ENCODE data around the gene PRKCH.

The PRKCH gene

DNA sequence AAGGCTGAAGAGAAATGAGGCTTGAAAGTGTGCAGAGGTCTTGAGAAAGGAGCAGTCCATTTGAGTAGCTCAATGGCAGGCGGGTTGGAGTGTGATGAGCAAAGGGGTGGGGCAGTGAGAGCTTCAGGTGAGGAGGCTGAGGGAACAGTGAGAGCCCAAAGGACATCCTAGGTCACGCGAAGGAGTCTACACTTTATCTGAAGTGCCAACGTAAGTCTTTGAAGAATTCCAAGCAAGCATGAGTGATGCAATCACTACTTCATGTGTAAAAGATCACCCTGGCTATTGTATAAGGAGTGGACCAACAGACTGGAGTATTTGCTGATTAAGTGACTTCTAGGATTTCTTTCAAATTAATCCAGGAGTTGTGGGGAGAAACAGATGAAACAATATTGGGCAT lies 214.1 kb downstream of the PRKCH start:
- H3K36me3 ChIP-seq (ENCODE audit: insufficient read depth, low read length), result no peaks in the 10 kb centered on the region
- no peak overlapping the region for H3K27ac ChIP-seq

GRCh38 chr14:61536661-61537562 lies 215.5 kb downstream of the PRKCH start:
- Histone ChIP-seq H3K27ac (no peak overlapping the region), H3K9ac (ENCODE audit: insufficient read length) (no peak overlapping the region), H3K4me3 (no peak overlapping the region), H3K36me3 (ENCODE audit: insufficient read depth, low read length) (no peaks in the 10 kb centered on the region), H3K9me3 (ENCODE audit: low read depth, low read length) (no peaks in the 10 kb centered on the region)
- DNase-seq (ENCODE audit: low read depth, low spot score), result no peak
- TF ChIP-seq FOXP2 (optimal IDR thresholded peaks at IDR 0.05; ENCODE audit: control extremely low read depth, extremely low read length, insufficient read depth) (no peak), POLR2AphosphoS5 (IDR thresholded peaks at IDR 0.05; ENCODE audit: borderline replicate concordance, low read depth, low read length) (no peak), EZH2 (IDR thresholded peaks at IDR 0.05) (no peak)

More for the DNA sequence above, 214.1 kb downstream of the PRKCH start:
- DNase-seq (ENCODE audit: low read depth, low spot score), result no peak
- no peak overlapping the region for H3K4me3 ChIP-seq
- TF ChIP-seq EZH2 (IDR thresholded peaks at IDR 0.05) (no peak), POLR2AphosphoS5 (IDR thresholded peaks at IDR 0.05; ENCODE audit: borderline replicate concordance, low read depth, low read length) (no peak), FOXP2 (optimal IDR thresholded peaks at IDR 0.05; ENCODE audit: control extremely low read depth, extremely low read length, insufficient read depth) (no peak)
- no peak overlapping the region for H3K9ac ChIP-seq (ENCODE audit: insufficient read length)
- no peaks in the 10 kb centered on the region for H3K9me3 ChIP-seq (ENCODE audit: low read depth, low read length)

GRCh38 chr14:61537563-61538463 lies 216.4 kb downstream of the PRKCH start:
- Histone ChIP-seq H3K9ac (ENCODE audit: insufficient read length) (no peak overlapping the region), H3K36me3 (ENCODE audit: insufficient read depth, low read length) (no peaks in the 10 kb centered on the region), H3K9me3 (ENCODE audit: low read depth, low read length) (no peaks in the 10 kb centered on the region), H3K27ac (no peak overlapping the region), H3K4me3 (no peak overlapping the region)
- TF ChIP-seq EZH2 (IDR thresholded peaks at IDR 0.05), result no peak
- TF ChIP-seq FOXP2 (optimal IDR thresholded peaks at IDR 0.05; ENCODE audit: control extremely low read depth, extremely low read length, insufficient read depth), result no peak
- no peak for TF ChIP-seq POLR2AphosphoS5 (IDR thresholded peaks at IDR 0.05; ENCODE audit: borderline replicate concordance, low read depth, low read length)
- DNase-seq (ENCODE audit: low read depth, low spot score), result no peak

- no peaks in the 10 kb centered on the region for H3K9me3 ChIP-seq (ENCODE audit: low read depth, low read length)
- H3K27ac ChIP-seq, result no peak overlapping the region
- H3K9ac ChIP-seq (ENCODE audit: insufficient read length), result no peak overlapping the region
- TF ChIP-seq EZH2 (IDR thresholded peaks at IDR 0.05), result no peak
- TF ChIP-seq POLR2AphosphoS5 (IDR thresholded peaks at IDR 0.05; ENCODE audit: borderline replicate concordance, low read depth, low read length), result no peak
- no peak for TF ChIP-seq FOXP2 (optimal IDR thresholded peaks at IDR 0.05; ENCODE audit: control extremely low read depth, extremely low read length, insufficient read depth)
- no peak for DNase-seq (ENCODE audit: low read depth, low spot score)
- H3K36me3 ChIP-seq (ENCODE audit: insufficient read depth, low read length), result no peaks in the 10 kb centered on the region
- no peak overlapping the region for H3K4me3 ChIP-seq
These were observed 217.2 kb downstream of the PRKCH start for GRCh38 chr14:61538464-61539022.

GRCh38 chr14:61539631-61540030 lies 218.3 kb downstream of the PRKCH start:
- H3K27ac ChIP-seq, result no peak overlapping the region
- no peak for TF ChIP-seq FOXP2 (optimal IDR thresholded peaks at IDR 0.05; ENCODE audit: control extremely low read depth, extremely low read length, insufficient read depth)
- TF ChIP-seq POLR2AphosphoS5 (IDR thresholded peaks at IDR 0.05; ENCODE audit: borderline replicate concordance, low read depth, low read length), result no peak
- no peak for TF ChIP-seq EZH2 (IDR thresholded peaks at IDR 0.05)
- no peak overlapping the region for H3K4me3 ChIP-seq
- no peak overlapping the region for H3K9ac ChIP-seq (ENCODE audit: insufficient read length)
- no peaks in the 10 kb centered on the region for H3K36me3 ChIP-seq (ENCODE audit: insufficient read depth, low read length)
- no peaks in the 10 kb centered on the region for H3K9me3 ChIP-seq (ENCODE audit: low read depth, low read length)
- no peak for DNase-seq (ENCODE audit: low read depth, low spot score)

- TF ChIP-seq FOXP2 (optimal IDR thresholded peaks at IDR 0.05; ENCODE audit: control extremely low read depth, extremely low read length, insufficient read depth) (no peak), EZH2 (IDR thresholded peaks at IDR 0.05) (no peak), POLR2AphosphoS5 (IDR thresholded peaks at IDR 0.05; ENCODE audit: borderline replicate concordance, low read depth, low read length) (no peak)
- no peaks in the 10 kb centered on the region for H3K36me3 ChIP-seq (ENCODE audit: insufficient read depth, low read length)
- H3K27ac ChIP-seq, result no peak overlapping the region
- DNase-seq (ENCODE audit: low read depth, low spot score), result no peak
- H3K9me3 ChIP-seq (ENCODE audit: low read depth, low read length), result no peaks in the 10 kb centered on the region
- H3K9ac ChIP-seq (ENCODE audit: insufficient read length), result no peak overlapping the region
- no peak overlapping the region for H3K4me3 ChIP-seq
These were observed 219.6 kb downstream of the PRKCH start for GRCh38 chr14:61540931-61541330.

- DNase-seq (ENCODE audit: low read depth, low spot score), result no peak
- no peak overlapping the region for H3K4me3 ChIP-seq
- no peaks in the 10 kb centered on the region for H3K36me3 ChIP-seq (ENCODE audit: insufficient read depth, low read length)
- H3K27ac ChIP-seq, result no peak overlapping the region
- no peaks in the 10 kb centered on the region for H3K9me3 ChIP-seq (ENCODE audit: low read depth, low read length)
- no peak overlapping the region for H3K9ac ChIP-seq (ENCODE audit: insufficient read length)
- no peak for TF ChIP-seq POLR2AphosphoS5 (IDR thresholded peaks at IDR 0.05; ENCODE audit: borderline replicate concordance, low read depth, low read length)
- TF ChIP-seq FOXP2 (optimal IDR thresholded peaks at IDR 0.05; ENCODE audit: control extremely low read depth, extremely low read length, insufficient read depth), result no peak
- no peak for TF ChIP-seq EZH2 (IDR thresholded peaks at IDR 0.05)
These were observed 221.7 kb downstream of the PRKCH start for GRCh38 chr14:61542848-61543790.

Data from SK-N-MC (cell line).